Upper lobe of left lung (tissue), 4 donors: ENCODE results near the gene THBS2.

Experiments
- CTCF ChIP-seq, 6 experiments: fragments of 450-650 bp in 4 of 6; fragments of 200-600 bp in 2 of 6; sonication (generic) in 2 of 6; IDR thresholded peaks; one replicate each; pipeline ENCODE4 v1.5.1; 2016 to 2019; ENCODE audit warnings: antibody characterized with exemption in 6 of 6
- POLR2A ChIP-seq, 4 donors: fragments of 450-650 bp; IDR thresholded peaks; one replicate each; pipeline ENCODE4 v1.5.1; 2016 to 2017; ENCODE audit warnings: antibody characterized with exemption in 4 of 4, mild to moderate bottlenecking in 2 of 4

GRCh38 chr6:169283924-169284323 lies 30.3 kb upstream of the THBS2 start:
- no peak for TF ChIP-seq CTCF (IDR thresholded peaks at IDR 0.05)
- TF ChIP-seq POLR2A (IDR thresholded peaks at IDR 0.05), result no peak
